Endothelial cell of umbilical vein (primary cell): ENCODE measurements around the gene RASGRP1. TPM values are rescaled to one million over a fixed set of nuclear protein-coding genes. Genes with fewer than 3 reads are reported as not detected.

Experiments used
- BruUV-seq: library from RNA; stranded (reverse); fragments of 400-500 nt; replicated peaks from 2 replicates; lab custom pipeline; 2021; lab: Mats Ljungman, UMichigan
- CTCF ChIA-PET: fragments of 300-600, 350-600 bp; sonication (Branson Sonifier 250); formaldehyde crosslinking; loops from one replicate; lab custom pipeline; 2021; ENCODE audit warnings: antibody characterized with exemption, inconsistent platforms; lab: Charles Lee
- POLR2A ChIA-PET: fragments of 300-600, 350-600 bp; sonication (Branson Sonifier 250); formaldehyde crosslinking; loops from one replicate; lab custom pipeline; 2021; ENCODE audit warnings: antibody characterized with exemption, inconsistent platforms; lab: Charles Lee
- DNase-seq: peaks from one replicate; pipeline ENCODE4 v3.0.0-alpha.2; 2011; ENCODE audit warnings: low read depth, low spot score
- FAIRE-seq: peaks from 2 replicates; lab custom pipeline; 2011; peaks lifted over from hg19 to GRCh38; lab: Jason Lieb, UNC
- H2AFZ ChIP-seq: 2 replicates; pipeline ENCODE4 v1.6.0; 2012; ENCODE audit warnings: low read depth, low read length, control low read depth, inconsistent platforms
- H3K27ac ChIP-seq: 2 replicates; pipeline ENCODE4 v1.5.1; 2011; ENCODE audit warnings: low read depth, mild to moderate bottlenecking, control low read depth, low read length, moderate library complexity; ENCODE audit not compliant: insufficient read depth
- H3K27me3 ChIP-seq, 2 experiments: 2 replicates each; pipeline versions ENCODE4 v1.6.0 to v1.6.1; 2011; ENCODE audit warnings: low read length in 2 of 2, mixed read lengths in 1 of 2; ENCODE audit not compliant: control insufficient read depth in 2 of 2, insufficient read depth in 2 of 2
- H3K36me3 ChIP-seq, 2 experiments: 2 replicates in 1 of 2; 3 replicates in 1 of 2; pipeline ENCODE4 v1.5.1; 2011; ENCODE audit warnings: low read length in 2 of 2, mild to moderate bottlenecking in 1 of 2, moderate library complexity in 1 of 2; ENCODE audit not compliant: control insufficient read depth in 2 of 2, insufficient read depth in 2 of 2; ENCODE audit errors: extremely low read depth in 1 of 2
- H3K4me1 ChIP-seq: 3 replicates; pipeline ENCODE4 v1.5.1; 2011; ENCODE audit warnings: mild to moderate bottlenecking, low read length; ENCODE audit not compliant: control insufficient read depth, insufficient read depth; ENCODE audit errors: extremely low read depth
- H3K4me2 ChIP-seq: 2 replicates; pipeline ENCODE4 v1.6.1; 2011; ENCODE audit warnings: low read length, control low read depth, mixed read lengths; ENCODE audit not compliant: insufficient read depth
- H3K4me3 ChIP-seq, 3 experiments: fragments of 200-600 bp in 1 of 3; sonication (generic), shearing (Covaris generic) in 1 of 3; replicated peaks in 1 of 3; 2 replicates each; pipeline ENCODE4 v1.5.1; 2011 to 2016; ENCODE audit warnings: control low read depth in 3 of 3, low read length in 3 of 3, mild to moderate bottlenecking in 2 of 3, inconsistent platforms in 1 of 3, low read depth in 1 of 3, moderate library complexity in 1 of 3; ENCODE audit not compliant: insufficient read depth in 1 of 3
- H3K79me2 ChIP-seq: 2 replicates; pipeline ENCODE4 v1.6.0; 2012; ENCODE audit warnings: low read length, inconsistent platforms; ENCODE audit not compliant: control insufficient read depth, insufficient read depth
- H3K9ac ChIP-seq: replicated peaks from 2 replicates; pipeline ENCODE3; 2011; ENCODE audit warnings: low read length, control low read depth; ENCODE audit not compliant: insufficient read depth; ENCODE audit errors: extremely low read depth
- H3K9me1 ChIP-seq: replicated peaks from 3 replicates; pipeline ENCODE4 v1.6.0; 2011; ENCODE audit warnings: mild to moderate bottlenecking, low read length; ENCODE audit not compliant: control insufficient read depth, insufficient read depth; ENCODE audit errors: extremely low read depth
- H3K9me3 ChIP-seq: replicated peaks from 2 replicates; pipeline ENCODE4 v1.5.1; 2012; ENCODE audit warnings: low read length, inconsistent platforms; ENCODE audit not compliant: control insufficient read depth, insufficient read depth
- H4K20me1 ChIP-seq: replicated peaks from 2 replicates; pipeline ENCODE3; 2011; ENCODE audit warnings: mild to moderate bottlenecking, low read length; ENCODE audit not compliant: control insufficient read depth, insufficient read depth; ENCODE audit errors: extremely low read depth
- CTCF ChIP-seq, 2 donors: IDR thresholded peaks; 1 replicate in 1 of 2; 2 replicates in 1 of 2; pipeline ENCODE4 v1.5.1; 2011; ENCODE audit warnings: low read length in 2 of 2, mild to moderate bottlenecking in 2 of 2, moderate library complexity in 2 of 2, control low read depth in 1 of 2, inconsistent platforms in 1 of 2, low read depth in 1 of 2; ENCODE audit not compliant: insufficient read depth in 1 of 2; ENCODE audit errors: extremely low read depth in 1 of 2
- EZH2 ChIP-seq: IDR thresholded peaks from 2 replicates; pipeline ENCODE4 v1.6.1; 2012; ENCODE audit warnings: borderline replicate concordance, low read depth, mild to moderate bottlenecking, moderate library complexity, low read length, inconsistent platforms; ENCODE audit not compliant: severe bottlenecking
- FOS ChIP-seq: IDR thresholded peaks from 2 replicates; pipeline ENCODE4 v1.6.1; 2011; ENCODE audit warnings: mild to moderate bottlenecking, low read length, moderate library complexity, borderline replicate concordance; ENCODE audit not compliant: insufficient read depth
- GATA2 ChIP-seq: IDR thresholded peaks from 2 replicates; pipeline ENCODE4 v1.7.0; 2011; ENCODE audit warnings: low read depth, mild to moderate bottlenecking, moderate library complexity, mixed read lengths, low read length; ENCODE audit not compliant: insufficient read length, insufficient read depth
- JUN ChIP-seq: IDR thresholded peaks from 2 replicates; pipeline ENCODE4 v1.6.1; 2011; ENCODE audit warnings: borderline replicate concordance, low read depth; ENCODE audit not compliant: insufficient read length, insufficient read depth
- MYC ChIP-seq: IDR thresholded peaks from one replicate; pipeline ENCODE4 v1.6.1; 2011; ENCODE audit warnings: mild to moderate bottlenecking, low read depth, low read length
- POLR2A ChIP-seq: IDR thresholded peaks from 2 replicates; pipeline ENCODE4 v1.6.1; 2012; ENCODE audit warnings: low read depth, mild to moderate bottlenecking, control low read depth, low read length
- POLR2AphosphoS5 ChIP-seq: IDR thresholded peaks from 2 replicates; pipeline ENCODE4 v1.6.1; 2012; ENCODE audit warnings: low read depth, mild to moderate bottlenecking, control low read depth, low read length, moderate library complexity; ENCODE audit not compliant: insufficient read depth
- dilution Hi-C: fragments of 300-500 bp; cut with MboI; formaldehyde crosslinking; loops from one replicate; pipeline ENCODE4 v1.15.0; 2019; ENCODE audit warnings: low sequenced_read_pairs; ENCODE audit not compliant: extremely low pct_ligation_motif_present
- intact Hi-C: fragments of 100-400 bp; cut with micrococcal nuclease; formaldehyde crosslinking; loops from one replicate; pipeline ENCODE4 v1.10.0; 2022
- polyA plus RNA-seq, 4 experiments: library from polyadenylated mRNA; depleted of rRNA in 3 of 4; stranded (reverse) in 3 of 4; unstranded in 1 of 4; fragments of >200 nt; gene quantifications; 2 replicates each; pipeline versions ENCODE4 v1.2.1 to v1.2.3, GENCODE V29; 2011 to 2012; ENCODE audit warnings: missing spikeins in 1 of 4
- total RNA-seq: library from RNA; stranded (reverse); gene quantifications from 2 replicates; pipeline ENCODE4 v1.2.3, GENCODE V29; 2021
- TF ChIP-seq, protein P1 (sequence below): IDR thresholded peaks from 2 replicates; pipeline ENCODE4 v1.6.1; 2011; ENCODE audit not compliant: insufficient read depth, insufficient read length

RASGRP1 gene
- total and polyA plus RNA-seq, 2 donors (not counting 3 experiments of a cell fraction or from before 2014, with no cell fraction given): 0.15 to 0.38 TPM

- intact Hi-C loops (loop anchor here (2.0 kb wide), 1 partner anchor 250 kb away; no protein-coding TSS in a partner anchor), dilution Hi-C loops (no loop called here)
- H3K27ac ChIP-seq: no peak overlapping the region
- no peaks in the 10 kb centered on the region for H3K79me2 ChIP-seq
- H4K20me1 ChIP-seq: no peaks in the 10 kb centered on the region
- no peak overlapping the region for H3K4me3 ChIP-seq
- no peaks in the 10 kb centered on the region for H3K36me3 ChIP-seq
- ChIA-PET POLR2A (interaction anchor here (1.2 kb wide), 1 partner anchor 249 kb away, joined by 3 read pairs; no protein-coding TSS in a partner anchor), CTCF (interaction anchor here (0.8 to 6.4 kb wide), 44 partner anchors 8 to 446 kb away, joined by 3 to 152 read pairs (median 10); partner anchors contain the start of genes FAM98B and RASGRP1)
- DNase-seq: no peak
- FAIRE-seq: no peak
- BruUV-seq: no TSS peak
- no peaks in the 10 kb centered on the region for H3K9me1 ChIP-seq
- no peaks in the 10 kb centered on the region for H3K9me3 ChIP-seq
- H2AFZ ChIP-seq: no peak overlapping the region
- H3K4me2 ChIP-seq: no peak overlapping the region
- TF ChIP-seq EZH2 (no peak), FOS (no peak), MYC (no peak), POLR2A (no peak), JUN (no peak), POLR2AphosphoS5 (no peak), CTCF (IDR thresholded peaks at IDR 0.05; ENCODE audit: extremely low read depth in 1 of 2, insufficient read depth in 1 of 2, low read depth in 1 of 2, low read length in 2 of 2) (no peak), GATA2 (no peak)
- TF ChIP-seq, protein P1, sequence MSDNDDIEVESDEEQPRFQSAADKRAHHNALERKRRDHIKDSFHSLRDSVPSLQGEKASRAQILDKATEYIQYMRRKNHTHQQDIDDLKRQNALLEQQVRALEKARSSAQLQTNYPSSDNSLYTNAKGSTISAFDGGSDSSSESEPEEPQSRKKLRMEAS: no peak
- H3K27me3 ChIP-seq: peaks cover 28 to 58% of the 10 kb centered on the region in 2 experiments
- H3K4me1 ChIP-seq: no peaks in the 10 kb centered on the region
- no peak overlapping the region for H3K9ac ChIP-seq
These were observed 123.5 kb downstream of the RASGRP1 start for GRCh38 chr15:38441130-38441519.
